Stimulated activated CD4-positive, alpha-beta T cell treated with anti-CD3 and anti-CD28 coated beads, Interleukin-4, amount 100 ng/mL, for 48 hours (primary cell): ENCODE data around the gene MYH1.

Source experiments
- DNase-seq, 2 donors: peaks; one replicate each; pipeline ENCODE4 v3.0.0-alpha.2; 2020; ENCODE audit warnings: low read depth in 2 of 2

The MYH1 gene

DNA sequence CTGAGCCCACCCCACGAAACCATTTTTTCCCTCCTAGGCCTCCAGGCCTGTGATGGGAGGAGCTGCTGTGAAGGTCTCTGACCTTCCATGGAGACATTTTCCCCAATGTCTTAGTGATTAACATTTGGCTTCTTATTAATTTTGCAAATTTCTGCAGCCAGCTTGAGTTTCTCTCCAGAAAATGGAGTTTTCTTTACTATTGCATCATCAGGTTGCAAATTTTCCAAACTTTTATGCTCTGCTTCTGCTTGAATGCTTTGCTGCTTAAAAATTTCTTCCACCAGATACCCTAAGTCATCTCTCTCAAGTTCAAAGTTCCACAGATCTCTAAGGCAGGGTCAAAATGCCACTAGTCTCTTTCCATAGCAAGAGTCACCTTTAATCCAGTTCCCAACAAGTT lies 36.1 kb downstream of the MYH1 start:
- no peak for DNase-seq

DNA sequence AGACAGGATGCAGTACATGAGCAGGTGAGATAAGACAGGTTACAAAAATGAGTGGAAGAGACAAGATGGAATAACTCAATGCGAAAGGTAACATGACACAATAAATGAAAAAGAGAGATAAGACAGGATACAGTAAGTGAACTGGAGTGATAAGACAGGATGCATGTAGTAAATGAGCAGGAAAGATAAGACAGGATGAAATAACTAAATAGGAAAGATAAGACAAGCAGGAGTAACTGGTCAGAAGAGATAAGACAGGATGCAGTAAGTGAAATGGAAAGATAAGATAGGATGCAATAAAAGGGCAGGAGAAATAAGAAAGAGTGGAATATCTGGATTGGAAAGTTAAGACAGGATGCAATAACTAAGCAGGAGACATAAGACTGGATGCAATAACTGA lies 40.6 kb downstream of the MYH1 start:
- DNase-seq = no peak

DNA sequence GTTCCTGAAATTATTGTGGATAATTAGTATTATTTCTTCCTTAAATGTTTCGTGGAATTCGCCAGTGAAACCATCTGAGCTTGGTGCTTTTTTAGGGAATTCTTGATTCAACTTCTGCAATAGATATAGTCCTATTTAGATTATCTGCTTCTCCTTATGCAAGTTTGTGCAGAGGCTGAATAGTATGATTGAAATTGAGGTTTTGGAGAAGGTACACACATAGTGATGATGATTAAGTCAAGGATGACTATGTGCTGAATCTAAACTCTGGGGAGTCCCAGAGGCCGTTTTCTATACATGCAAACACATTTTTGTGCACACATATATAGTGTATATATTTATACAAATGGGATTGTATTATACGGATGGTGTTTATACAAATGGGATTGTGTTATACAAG lies 43.8 kb downstream of the MYH1 start:
- DNase-seq = no peak

DNA sequence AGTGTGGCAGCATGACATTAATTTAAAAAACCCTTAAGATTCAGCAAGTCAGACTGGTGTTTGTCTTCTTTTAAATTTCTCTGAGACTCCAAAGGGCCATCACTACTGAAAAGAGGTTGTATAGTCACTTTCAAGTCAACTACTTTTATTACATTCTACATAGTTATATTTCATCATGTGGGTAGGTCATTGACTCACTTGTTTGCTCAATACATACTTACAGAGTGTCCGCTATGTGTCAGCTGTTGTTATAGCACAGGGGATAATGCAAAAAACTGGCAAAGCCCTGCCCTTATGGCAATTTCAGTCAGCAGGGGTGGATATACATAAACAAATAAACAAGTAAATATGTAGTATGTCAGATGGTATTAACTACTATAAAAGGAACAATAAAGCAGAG lies 46.5 kb downstream of the MYH1 start:
- DNase-seq = no peak

GRCh38 chr17:10469459-10469858 lies 48.9 kb downstream of the MYH1 start, which contains the start of gene MYH4:
MYH4 (minus strand) TSS chr17:10469559; CDS start chr17:10466745, 2,814 bp downstream.
- no peak for DNase-seq

- no peak for DNase-seq
Observed at GRCh38 chr17:10463402-10463801, 54.9 kb downstream of the MYH1 start.

DNA sequence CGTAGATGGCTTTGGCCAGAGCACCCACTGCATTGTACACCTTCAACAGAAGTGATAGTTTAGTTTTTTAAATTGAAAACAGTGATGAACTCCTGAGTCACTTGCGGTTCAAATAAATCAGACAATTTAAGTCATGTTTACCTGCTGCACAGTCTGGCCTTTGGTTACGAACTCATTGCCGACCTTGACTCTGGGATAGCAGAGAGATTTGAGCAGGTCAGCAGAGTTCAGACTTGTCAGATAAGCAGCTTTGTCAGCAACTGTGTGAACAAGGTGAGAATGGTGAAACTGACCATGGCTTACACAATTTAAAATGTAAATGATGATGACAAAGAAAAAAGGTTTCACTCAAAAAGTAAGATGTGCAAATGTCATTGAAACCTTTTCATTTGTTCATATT lies 58.3 kb downstream of the MYH1 start:
- no peak for DNase-seq

DNA sequence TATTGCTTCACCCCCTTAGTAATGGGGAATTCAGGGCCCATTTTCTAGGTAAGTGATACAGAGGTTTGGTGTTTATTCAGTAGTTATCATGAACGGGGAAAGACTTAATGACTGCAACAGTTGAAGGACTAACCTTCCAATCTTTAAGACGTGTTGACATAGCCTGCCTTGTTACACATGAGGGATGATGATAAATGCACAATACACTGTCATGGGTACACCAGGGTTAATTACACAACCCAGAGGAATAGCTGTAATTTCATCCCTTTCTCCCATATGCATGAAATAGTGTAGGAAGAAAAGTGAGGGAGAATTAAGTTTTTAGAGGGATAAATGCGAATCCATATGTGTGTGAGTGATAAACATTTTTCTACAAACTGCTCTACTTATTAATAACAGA lies 59.6 kb downstream of the MYH1 start:
- no peak for DNase-seq

- no peak for DNase-seq
Observed at GRCh38 chr17:10457952-10458351, 60.4 kb downstream of the MYH1 start.

DNA sequence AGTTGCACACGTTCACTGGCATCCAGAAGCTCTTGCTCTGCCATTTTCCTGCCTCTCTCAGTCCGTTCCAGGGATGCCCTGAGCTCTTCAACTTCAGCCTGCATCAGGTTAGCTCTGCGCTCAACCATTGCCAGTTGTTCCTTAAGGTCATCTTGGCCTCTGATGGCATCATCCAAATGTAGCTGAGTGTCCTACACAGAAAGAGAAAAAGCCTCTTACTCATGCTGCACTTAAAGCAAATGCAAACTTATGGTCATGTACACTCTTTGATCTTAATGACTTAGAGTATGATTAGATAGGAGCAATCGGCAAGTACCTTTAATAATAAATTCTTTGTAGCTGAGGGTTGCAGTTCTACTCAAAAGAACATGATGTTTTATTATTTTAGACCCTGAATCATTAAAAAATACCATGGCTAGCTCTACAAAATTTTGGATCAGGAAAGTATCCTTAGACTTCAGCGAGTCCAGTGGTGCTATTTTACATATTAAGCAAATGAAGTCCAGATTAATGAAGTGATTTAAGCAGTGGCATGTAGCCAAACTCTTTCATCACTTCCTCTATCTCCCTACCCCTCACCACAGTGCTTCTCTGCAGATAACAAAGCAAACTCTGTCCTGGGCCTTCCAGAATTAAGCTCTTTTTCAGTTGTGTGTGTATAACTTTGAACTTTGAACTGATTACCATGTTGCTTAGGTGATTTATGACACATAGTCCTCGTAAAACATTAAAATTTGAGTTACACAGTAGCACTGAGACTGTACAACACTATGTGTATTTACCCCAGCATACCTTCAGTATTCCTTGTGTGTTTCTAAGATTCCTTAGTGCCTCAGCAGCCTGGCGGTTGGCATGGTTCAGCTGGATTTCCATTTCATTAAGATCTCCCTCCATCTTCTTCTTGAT lies 71.1 kb downstream of the MYH1 start:
- no peak for DNase-seq
